Activated naive CD8-positive, alpha-beta T cell treated with anti-CD3 and anti-CD28 coated beads, Interleukin-2, amount 10 ng/mL, durations not matched to agents 7 days and 5 days (primary cell): ENCODE data around the gene INO80D. TPM values are rescaled to one million over a fixed set of nuclear protein-coding genes. Genes with fewer than 3 reads are reported as not detected.
"Not testable (repeated sequence)": the region's sequence is repeated elsewhere in the genome, so short reads cannot be mapped to it uniquely, and the experiment has no call there.

ENCODE experiments used
- ATAC-seq: fragments of 150-1000 bp; cut with Tn5 transposase; one replicate; pipeline ENCODE4 v1.10.0; 2021; ENCODE audit warnings: low read depth, moderate library complexity
- POLR2A ChIA-PET: fragments of 350-600 bp; sonication (Branson Sonifier 250); formaldehyde crosslinking; loops from one replicate; lab custom pipeline; 2021; ENCODE audit warnings: antibody characterized with exemption; lab: Charles Lee
- DNase-seq: peaks from one replicate; pipeline ENCODE4 v3.0.0; 2021
- H3K27ac Mint-ChIP-seq: one replicate; pipeline ENCODE4 v1.8.0; 2022; ENCODE audit warnings: mild to moderate bottlenecking, mixed read lengths
- H3K27me3 Mint-ChIP-seq: one replicate; pipeline ENCODE4 v1.8.0; 2022; ENCODE audit warnings: mild to moderate bottlenecking, moderate library complexity, mixed read lengths
- H3K36me3 Mint-ChIP-seq: one replicate; pipeline ENCODE4 v1.8.0; 2021; ENCODE audit warnings: mild to moderate bottlenecking, mixed read lengths
- H3K4me1 Mint-ChIP-seq: one replicate; pipeline ENCODE4 v1.8.0; 2021; ENCODE audit warnings: mixed read lengths
- H3K4me3 Mint-ChIP-seq: one replicate; pipeline ENCODE4 v1.8.0; 2022; ENCODE audit warnings: mild to moderate bottlenecking, moderate library complexity, mixed read lengths
- H3K9me3 Mint-ChIP-seq: one replicate; pipeline ENCODE4 v1.8.0; 2021; ENCODE audit warnings: mixed read lengths
- total RNA-seq, 2 experiments: library from RNA; stranded (reverse); gene quantifications; one replicate each; pipeline ENCODE4 v1.2.3, GENCODE V29; 2021

Gene INO80D
- total RNA-seq, 2 experiments from 2014 or later = 25.5 to 28.5 TPM

- POLR2A ChIA-PET, H3K27me3 Mint-ChIP-seq, H3K9me3 Mint-ChIP-seq: not testable (repeated sequence)
These were observed 8.1 kb downstream of the INO80D start for GRCh38 chr2:206077879-206078278.

GRCh38 chr2:206075113-206075512, 10.9 kb downstream of the INO80D start:
- H3K27me3 Mint-ChIP-seq = no peaks in the 10 kb centered on the region
- ATAC-seq = no peak
- POLR2A ChIA-PET = no interaction called here
- no peak overlapping the region for H3K4me3 Mint-ChIP-seq
- no peak overlapping the region for H3K27ac Mint-ChIP-seq
- H3K4me1 Mint-ChIP-seq = peaks cover 17% of the 10 kb centered on the region
- no peak for DNase-seq
- H3K9me3 Mint-ChIP-seq = peaks cover 7% of the 10 kb centered on the region
- peaks cover 12% of the 10 kb centered on the region for H3K36me3 Mint-ChIP-seq

More at GRCh38 chr2:206077879-206078278, 8.1 kb downstream of the INO80D start:
- DNase-seq, H3K27ac Mint-ChIP-seq, H3K4me3 Mint-ChIP-seq, ATAC-seq, H3K36me3 Mint-ChIP-seq: not testable (repeated sequence)
- H3K4me1 Mint-ChIP-seq = peaks cover 15% of the 10 kb centered on the region

DNA sequence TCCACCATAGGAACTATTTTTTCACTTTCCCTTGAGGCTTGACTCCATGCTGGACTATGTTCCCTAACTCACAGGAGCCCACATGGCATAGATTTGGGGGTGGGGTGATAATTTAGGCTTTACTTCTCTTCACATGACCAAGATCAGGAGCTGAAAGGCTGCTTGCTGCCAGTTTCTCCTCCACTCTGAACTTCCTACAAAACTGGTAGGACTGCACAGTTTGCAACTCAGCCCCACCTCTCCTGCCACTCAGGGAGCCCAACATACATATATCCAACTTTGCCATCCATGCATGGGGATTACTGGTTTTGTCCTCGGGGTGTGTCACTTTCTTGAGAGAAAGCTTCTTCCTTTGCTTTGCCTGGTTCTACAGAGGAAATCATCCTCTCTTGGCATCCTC, 14.2 kb downstream of the INO80D start:
- Mint-ChIP-seq H3K36me3 (peaks cover 17% of the 10 kb centered on the region), H3K4me3 (no peak overlapping the region), H3K27ac (no peak overlapping the region), H3K4me1 (peaks cover 17% of the 10 kb centered on the region), H3K9me3 (peaks cover 7% of the 10 kb centered on the region), H3K27me3 (no peaks in the 10 kb centered on the region)
- DNase-seq = no peak
- POLR2A ChIA-PET = no interaction called here
- no peak for ATAC-seq

DNA sequence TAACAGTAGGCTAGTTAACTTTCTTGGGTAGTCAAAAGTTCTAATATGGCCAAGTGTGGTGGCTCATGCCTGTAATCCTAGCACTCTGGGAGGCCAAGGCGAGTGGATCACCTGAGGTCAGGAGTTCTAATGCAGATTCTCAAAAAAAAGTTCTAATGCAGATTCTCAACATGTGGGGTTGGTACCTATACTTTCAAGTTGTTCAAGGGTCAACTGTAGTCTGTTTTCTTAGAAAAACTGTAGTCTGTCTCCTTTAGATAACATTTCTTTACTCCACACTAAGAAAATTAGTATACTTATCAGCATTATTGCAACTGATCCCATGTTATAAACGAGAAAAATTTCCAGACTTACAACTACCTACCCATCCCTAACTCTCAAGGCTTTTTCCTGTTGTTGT, 16.6 kb downstream of the INO80D start:
- POLR2A ChIA-PET = no interaction called here
- H3K36me3 Mint-ChIP-seq = peaks cover 21% of the 10 kb centered on the region
- H3K27ac Mint-ChIP-seq = no peak overlapping the region
- peaks cover 7% of the 10 kb centered on the region for H3K9me3 Mint-ChIP-seq
- ATAC-seq (no peak), DNase-seq (no peak)
- no peak overlapping the region for H3K4me3 Mint-ChIP-seq
- H3K27me3 Mint-ChIP-seq = no peaks in the 10 kb centered on the region
- H3K4me1 Mint-ChIP-seq = peaks cover 14% of the 10 kb centered on the region

DNA sequence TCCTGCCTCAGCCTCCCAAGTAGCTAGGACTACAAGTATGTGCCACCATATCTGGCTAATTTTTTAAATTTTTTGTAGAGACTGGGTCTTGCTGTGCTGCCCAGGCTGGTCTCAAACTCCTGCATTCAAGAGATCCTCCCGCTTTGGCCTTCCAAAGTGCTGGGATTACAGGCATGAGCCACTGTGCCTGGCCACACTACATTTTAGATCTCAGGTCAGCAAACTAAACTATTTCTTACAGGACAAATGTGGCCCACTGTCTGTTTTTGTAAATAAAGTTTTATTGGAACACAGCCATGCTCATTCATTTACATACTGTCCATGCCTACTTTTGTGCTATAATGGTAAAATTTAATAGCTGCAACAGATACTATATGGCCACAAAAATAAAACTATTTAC, 17.8 kb downstream of the INO80D start:
- POLR2A ChIA-PET = no interaction called here
- peaks cover 8% of the 10 kb centered on the region for H3K9me3 Mint-ChIP-seq
- ATAC-seq = no peak
- H3K4me3 Mint-ChIP-seq = no peak overlapping the region
- no peak for DNase-seq
- no peaks in the 10 kb centered on the region for H3K27me3 Mint-ChIP-seq
- peaks cover 26% of the 10 kb centered on the region for H3K36me3 Mint-ChIP-seq
- no peak overlapping the region for H3K27ac Mint-ChIP-seq
- peaks cover 15% of the 10 kb centered on the region for H3K4me1 Mint-ChIP-seq

DNA sequence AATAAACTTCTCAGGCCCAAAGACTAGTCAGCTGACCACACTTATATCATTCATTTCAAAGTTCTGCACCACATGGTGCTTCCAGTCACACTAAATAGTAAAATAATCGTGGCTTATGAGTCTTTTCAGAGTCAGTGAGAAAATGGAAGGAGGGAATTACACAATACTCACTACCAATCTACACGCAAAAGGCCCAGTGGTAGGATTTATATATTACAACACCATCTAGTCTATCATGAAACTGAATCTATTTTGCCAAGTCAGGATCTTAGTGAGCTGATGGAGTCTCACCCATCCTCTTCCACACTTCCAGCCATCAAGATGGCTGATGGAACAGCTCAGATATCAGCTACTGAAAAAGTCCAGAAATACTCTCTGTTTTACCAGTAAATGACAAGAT, 21.9 kb downstream of the INO80D start:
- POLR2A ChIA-PET = no interaction called here
- H3K4me1 Mint-ChIP-seq = peaks cover 10% of the 10 kb centered on the region

GRCh38 chr2:206063635-206064034, 22.3 kb downstream of the INO80D start:
- H3K36me3 Mint-ChIP-seq = peaks cover 25% of the 10 kb centered on the region
- no peak for ATAC-seq
- DNase-seq = no peak
- no peaks in the 10 kb centered on the region for H3K27me3 Mint-ChIP-seq
- H3K27ac Mint-ChIP-seq = no peak overlapping the region
- no peak overlapping the region for H3K4me3 Mint-ChIP-seq
- POLR2A ChIA-PET = no interaction called here
- H3K4me1 Mint-ChIP-seq = peaks cover 10% of the 10 kb centered on the region
- H3K9me3 Mint-ChIP-seq = peaks cover 1% of the 10 kb centered on the region

More for the DNA sequence above, 21.9 kb downstream of the INO80D start:
- ATAC-seq = no peak
- no peak for DNase-seq
- H3K27me3 Mint-ChIP-seq = no peaks in the 10 kb centered on the region
- H3K9me3 Mint-ChIP-seq = peaks cover 1% of the 10 kb centered on the region
- H3K36me3 Mint-ChIP-seq = peaks cover 26% of the 10 kb centered on the region
- H3K4me3 Mint-ChIP-seq = no peak overlapping the region
- H3K27ac Mint-ChIP-seq = no peak overlapping the region

DNA sequence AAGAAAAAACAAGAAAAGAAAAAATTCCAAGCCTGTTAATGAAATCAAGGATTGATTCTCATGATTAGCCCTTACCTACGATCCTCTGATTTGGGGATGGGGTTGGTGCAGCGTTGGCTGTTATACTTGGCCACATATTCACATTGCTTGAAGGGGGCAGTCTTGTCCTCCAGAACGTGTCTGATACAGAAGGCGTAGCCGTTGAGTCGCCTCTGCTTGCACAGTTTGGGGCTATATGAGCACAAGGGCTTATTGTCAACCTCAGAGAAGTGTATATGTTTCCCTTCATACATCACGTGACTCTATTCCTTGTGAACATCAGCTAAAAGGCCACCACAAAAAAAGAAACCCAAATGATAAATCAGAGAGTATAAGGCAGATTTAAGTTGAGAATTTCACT, 23.2 kb downstream of the INO80D start:
- H3K9me3 Mint-ChIP-seq = peaks cover 1% of the 10 kb centered on the region
- ATAC-seq (no peak), DNase-seq (no peak)
- no peak overlapping the region for H3K4me3 Mint-ChIP-seq
- no peak overlapping the region for H3K27ac Mint-ChIP-seq
- H3K4me1 Mint-ChIP-seq = peaks cover 9% of the 10 kb centered on the region
- peaks cover 26% of the 10 kb centered on the region for H3K36me3 Mint-ChIP-seq
- POLR2A ChIA-PET = no interaction called here
- no peaks in the 10 kb centered on the region for H3K27me3 Mint-ChIP-seq

DNA sequence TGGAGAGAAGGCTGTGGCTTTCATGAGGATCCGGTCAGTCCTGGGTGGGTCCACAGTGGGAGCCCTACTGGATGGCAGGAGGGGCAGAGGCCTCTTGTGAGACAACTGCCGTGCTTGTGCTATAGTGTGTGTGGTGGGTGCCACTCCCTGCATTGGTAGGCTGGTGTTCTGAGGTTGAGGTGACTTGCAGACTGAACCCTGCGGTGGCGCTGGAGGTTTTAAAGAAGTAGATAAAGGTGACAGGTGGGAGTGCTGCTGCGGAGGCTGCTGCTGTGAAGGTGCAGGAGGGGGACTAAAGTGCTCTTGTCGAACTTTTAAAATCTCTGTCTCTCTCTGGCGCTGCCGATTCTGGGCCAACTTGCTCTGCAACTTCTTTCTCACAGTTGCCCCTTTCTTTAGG, 29.7 kb downstream of the INO80D start:
- POLR2A ChIA-PET = no interaction called here
- H3K4me3 Mint-ChIP-seq = no peak overlapping the region
- peaks cover 25% of the 10 kb centered on the region for H3K36me3 Mint-ChIP-seq

GRCh38 chr2:206054952-206055351, 31.0 kb downstream of the INO80D start:
- no peaks in the 10 kb centered on the region for H3K27me3 Mint-ChIP-seq
- H3K27ac Mint-ChIP-seq = no peak overlapping the region
- H3K4me1 Mint-ChIP-seq = no peaks in the 10 kb centered on the region
- POLR2A ChIA-PET = no interaction called here
- DNase-seq (no peak), ATAC-seq (no peak)
- H3K36me3 Mint-ChIP-seq = peaks cover 27% of the 10 kb centered on the region
- no peak overlapping the region for H3K4me3 Mint-ChIP-seq
- no peaks in the 10 kb centered on the region for H3K9me3 Mint-ChIP-seq

More for the DNA sequence above, 29.7 kb downstream of the INO80D start:
- H3K9me3 Mint-ChIP-seq = no peaks in the 10 kb centered on the region
- ATAC-seq (no peak), DNase-seq (no peak)
- no peaks in the 10 kb centered on the region for H3K27me3 Mint-ChIP-seq
- H3K4me1 Mint-ChIP-seq = no peaks in the 10 kb centered on the region
- peak overlapping the region; percentile 19 for H3K27ac Mint-ChIP-seq

GRCh38 chr2:206051912-206052311, 34.1 kb downstream of the INO80D start:
- Mint-ChIP-seq H3K36me3 (peaks cover 28% of the 10 kb centered on the region), H3K4me1 (peaks cover 9% of the 10 kb centered on the region), H3K27me3 (no peaks in the 10 kb centered on the region), H3K4me3 (no peak overlapping the region), H3K9me3 (peaks cover 2% of the 10 kb centered on the region), H3K27ac (no peak overlapping the region)
- ATAC-seq (no peak), DNase-seq (no peak)
- POLR2A ChIA-PET = no interaction called here

GRCh38 chr2:206049392-206049791, 36.6 kb downstream of the INO80D start:
- POLR2A ChIA-PET = no interaction called here
- ATAC-seq = no peak
- no peak for DNase-seq
- no peaks in the 10 kb centered on the region for H3K27me3 Mint-ChIP-seq
- H3K36me3 Mint-ChIP-seq = peaks cover 31% of the 10 kb centered on the region
- no peak overlapping the region for H3K27ac Mint-ChIP-seq
- no peak overlapping the region for H3K4me3 Mint-ChIP-seq
- peaks cover 9% of the 10 kb centered on the region for H3K4me1 Mint-ChIP-seq
- peaks cover 2% of the 10 kb centered on the region for H3K9me3 Mint-ChIP-seq

GRCh38 chr2:206045251-206045650, 40.7 kb downstream of the INO80D start:
- POLR2A ChIA-PET = no interaction called here

GRCh38 chr2:206040525-206040924, 45.4 kb downstream of the INO80D start:
- no peak for DNase-seq
- H3K27ac Mint-ChIP-seq = no peak overlapping the region
- H3K27me3 Mint-ChIP-seq = no peaks in the 10 kb centered on the region
- peaks cover 1% of the 10 kb centered on the region for H3K4me1 Mint-ChIP-seq
- H3K36me3 Mint-ChIP-seq = peaks cover 65% of the 10 kb centered on the region
- H3K4me3 Mint-ChIP-seq = no peak overlapping the region
- ATAC-seq = no peak
- POLR2A ChIA-PET = interaction anchor here (0.7 kb wide), 2 partner anchors 10 to 72 kb away, joined by 3 read pairs; no protein-coding TSS in a partner anchor
- peaks cover 2% of the 10 kb centered on the region for H3K9me3 Mint-ChIP-seq

More at GRCh38 chr2:206045251-206045650, 40.7 kb downstream of the INO80D start:
- Mint-ChIP-seq H3K27ac (no peak overlapping the region), H3K9me3 (peaks cover 2% of the 10 kb centered on the region), H3K36me3 (peaks cover 52% of the 10 kb centered on the region), H3K27me3 (no peaks in the 10 kb centered on the region), H3K4me1 (peaks cover 10% of the 10 kb centered on the region), H3K4me3 (no peak overlapping the region)
- DNase-seq = no peak
- no peak for ATAC-seq
